ENCODE results near the gene SAMD9.

GRCh38 chr7:93060025-93060424, 57.8 kb downstream of the SAMD9 start:
- TF ChIP-seq CTCF (IDR thresholded peaks at IDR 0.05), result no peak
- TF ChIP-seq CHD2 (IDR thresholded peaks at IDR 0.05; ENCODE audit: low read length, partially characterized antibody), result no peak
- TF ChIP-seq HDAC2 (IDR thresholded peaks at IDR 0.05), result no peak
- TF ChIP-seq JUN (IDR thresholded peaks at IDR 0.05), result no peak
- TF ChIP-seq POLR2A (IDR thresholded peaks at IDR 0.05; ENCODE audit: low read length), result no peak
- TF ChIP-seq CBX8 (IDR thresholded peaks at IDR 0.05), result no peak
- no peak for TF ChIP-seq RFX5 (IDR thresholded peaks at IDR 0.05)
- no peak for TF ChIP-seq NR3C1 (IDR thresholded peaks at IDR 0.05)
- TF ChIP-seq RARB (CRISPR knock-in tag; IDR thresholded peaks at IDR 0.05), result no peak
- TF ChIP-seq EP300 (IDR thresholded peaks at IDR 0.05), result no peak
- TF ChIP-seq BCL3 (IDR thresholded peaks at IDR 0.05), result no peak
- TF ChIP-seq BHLHE40 (IDR thresholded peaks at IDR 0.05; ENCODE audit: low read depth, low read length), result no peak

Data from A549 (cell line).